GM10248 (cell line): ENCODE data around the gene NEURL1.

Experiments
- CTCF ChIA-PET: fragments of 300-600 bp; sonication (Branson Sonifier 250); formaldehyde crosslinking; extraction: SDS; loops from one replicate; lab custom pipeline; 2021; ENCODE audit warnings: antibody characterized with exemption; lab: Yijun Ruan, JAX
- POLR2A ChIA-PET: fragments of 350-650 bp; sonication (Branson Sonifier 250); formaldehyde crosslinking; extraction: SDS; loops from one replicate; lab custom pipeline; 2020; ENCODE audit warnings: antibody characterized with exemption; lab: Yijun Ruan, JAX
- DNase-seq: peaks from one replicate; pipeline ENCODE4 v3.0.0; 2012; ENCODE audit errors: extremely low spot score
- TF ChIP-seq, protein P1 (sequence below): IDR thresholded peaks from 2 replicates; pipeline ENCODE4 v1.5.1; 2012; ENCODE audit warnings: mild to moderate bottlenecking, low read depth; ENCODE audit errors: extremely low read depth, missing control alignments, control extremely low read depth

The NEURL1 gene

DNA sequence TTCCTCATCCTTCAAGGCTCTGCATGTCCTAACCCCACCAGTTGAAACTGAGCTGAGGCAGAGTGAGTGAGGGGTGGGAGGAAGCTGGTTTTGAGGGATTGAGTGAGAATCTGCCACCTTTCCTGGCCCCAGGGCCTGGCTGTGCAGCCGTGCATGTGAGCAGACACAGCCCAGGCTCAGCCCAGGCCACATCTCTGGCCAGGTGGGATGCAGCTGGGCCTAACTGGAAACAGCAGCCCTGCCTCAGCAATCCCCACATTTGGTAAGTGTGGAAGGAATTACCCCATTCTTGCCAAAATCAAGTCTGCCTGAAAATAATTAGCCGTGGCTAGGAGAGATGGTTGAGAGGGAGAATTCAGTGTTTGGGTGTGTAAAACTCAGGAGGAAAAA is 116.6 kb downstream of the NEURL1 start:
- ChIA-PET CTCF (interaction anchor here (0.8 to 2.5 kb wide), 3 partner anchors 11 to 84 kb away, joined by 3 to 20 read pairs (median 3); no protein-coding TSS in a partner anchor), POLR2A (no interaction called here)
- DNase-seq = no peak
- TF ChIP-seq, protein P1, sequence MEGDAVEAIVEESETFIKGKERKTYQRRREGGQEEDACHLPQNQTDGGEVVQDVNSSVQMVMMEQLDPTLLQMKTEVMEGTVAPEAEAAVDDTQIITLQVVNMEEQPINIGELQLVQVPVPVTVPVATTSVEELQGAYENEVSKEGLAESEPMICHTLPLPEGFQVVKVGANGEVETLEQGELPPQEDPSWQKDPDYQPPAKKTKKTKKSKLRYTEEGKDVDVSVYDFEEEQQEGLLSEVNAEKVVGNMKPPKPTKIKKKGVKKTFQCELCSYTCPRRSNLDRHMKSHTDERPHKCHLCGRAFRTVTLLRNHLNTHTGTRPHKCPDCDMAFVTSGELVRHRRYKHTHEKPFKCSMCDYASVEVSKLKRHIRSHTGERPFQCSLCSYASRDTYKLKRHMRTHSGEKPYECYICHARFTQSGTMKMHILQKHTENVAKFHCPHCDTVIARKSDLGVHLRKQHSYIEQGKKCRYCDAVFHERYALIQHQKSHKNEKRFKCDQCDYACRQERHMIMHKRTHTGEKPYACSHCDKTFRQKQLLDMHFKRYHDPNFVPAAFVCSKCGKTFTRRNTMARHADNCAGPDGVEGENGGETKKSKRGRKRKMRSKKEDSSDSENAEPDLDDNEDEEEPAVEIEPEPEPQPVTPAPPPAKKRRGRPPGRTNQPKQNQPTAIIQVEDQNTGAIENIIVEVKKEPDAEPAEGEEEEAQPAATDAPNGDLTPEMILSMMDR = no peak

GRCh38 chr10:103610921-103611511 is 117.5 kb downstream of the NEURL1 start:
- TF ChIP-seq, protein P1 = no peak
- ChIA-PET POLR2A (no interaction called here), CTCF (interaction anchor here (1.3 to 4.5 kb wide), 4 partner anchors 10 to 134 kb away, joined by 4 to 27 read pairs (median 5); no protein-coding TSS in a partner anchor)
- DNase-seq = no peak

DNA sequence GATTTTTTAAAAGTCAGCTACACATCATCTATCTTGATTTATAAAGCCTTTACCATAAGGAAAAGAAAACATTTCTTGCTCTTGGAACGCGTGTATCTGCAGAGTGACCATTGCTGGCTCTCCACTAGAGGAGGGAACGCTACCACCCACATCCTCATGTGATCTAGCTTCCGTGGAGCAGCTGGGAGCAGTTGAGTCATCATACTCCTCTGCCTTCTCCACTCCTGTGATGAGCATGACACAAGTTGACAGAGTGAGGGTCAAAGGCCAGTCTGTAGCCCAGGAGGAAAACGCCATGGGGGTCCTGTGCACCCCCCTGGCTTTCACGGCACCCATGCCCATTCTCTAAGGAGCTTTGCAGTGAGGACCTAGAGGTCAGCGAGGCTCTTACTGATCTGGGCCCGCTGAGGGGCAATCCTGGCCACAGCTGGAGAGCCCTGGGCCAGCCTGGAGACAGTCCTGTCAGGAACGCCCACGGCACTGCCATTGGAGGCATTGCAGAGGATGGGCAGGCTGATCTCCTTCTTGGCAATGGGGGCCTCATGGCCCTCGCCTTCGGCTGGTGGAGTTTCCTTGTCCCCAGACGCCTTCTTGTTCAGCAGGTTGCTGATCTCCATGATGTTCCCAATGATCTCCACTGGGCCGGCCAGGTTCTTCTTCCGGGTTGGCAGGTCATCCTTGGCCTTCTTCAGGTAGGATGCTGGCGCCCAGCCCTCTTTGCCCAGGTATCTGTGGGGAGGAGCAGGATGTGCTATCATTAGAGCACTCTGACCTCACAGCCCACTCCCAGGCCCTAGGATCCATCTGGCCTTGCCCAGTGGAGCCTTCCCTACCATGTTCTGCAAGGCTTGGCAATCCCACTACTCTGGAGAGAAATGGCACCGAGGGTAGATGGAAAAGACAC is 119.2 kb downstream of the NEURL1 start:
- ChIA-PET POLR2A (no interaction called here), CTCF (interaction anchor here (0.6 to 4.5 kb wide), 10 partner anchors 9 to 136 kb away, joined by 3 to 27 read pairs (median 4); no protein-coding TSS in a partner anchor)
- TF ChIP-seq, protein P1 = no peak
- no peak for DNase-seq

- TF ChIP-seq, protein P1 = no peak
- POLR2A ChIA-PET = no interaction called here
- DNase-seq = no peak
- CTCF ChIA-PET = interaction anchor here (1.0 to 4.5 kb wide), 4 partner anchors 8 to 73 kb away, joined by 5 to 27 read pairs (median 8); no protein-coding TSS in a partner anchor
Observed at GRCh38 chr10:103613616-103614015, 120.1 kb downstream of the NEURL1 start.

GRCh38 chr10:103614306-103615158 is 121.0 kb downstream of the NEURL1 start:
- no peak for DNase-seq
- TF ChIP-seq, protein P1 = no peak
- ChIA-PET CTCF (interaction anchor here (1.0 to 4.5 kb wide), 5 partner anchors 9 to 244 kb away, joined by 3 to 27 read pairs (median 5); no protein-coding TSS in a partner anchor), POLR2A (no interaction called here)
